ENCODE measurements around the gene DHPS.
"Not testable (repeated sequence)": the region's sequence is repeated elsewhere in the genome, so short reads cannot be mapped to it uniquely, and the experiment has no call there.

Gene DHPS

GRCh38 chr19:12689581-12690216 is 8.0 kb upstream of the DHPS start:
- H3K4me1 ChIP-seq: no peaks in the 10 kb centered on the region
- no peaks in the 10 kb centered on the region for H3K9me3 ChIP-seq
- no peak for DNase-seq
- no peaks in the 10 kb centered on the region for H3K27me3 ChIP-seq
- H3K36me3 ChIP-seq: no peaks in the 10 kb centered on the region
- no peak overlapping the region for H3K4me3 ChIP-seq (ENCODE audit: low read depth, low read length)
- TF ChIP-seq CTCF (IDR thresholded peaks at IDR 0.05; ENCODE audit: low read depth, low read length): no peak

GRCh38 chr19:12689012-12689411 is 7.3 kb upstream of the DHPS start:
- H3K4me3 ChIP-seq (ENCODE audit: low read depth, low read length): no peak overlapping the region
- no peaks in the 10 kb centered on the region for H3K36me3 ChIP-seq
- H3K27me3 ChIP-seq: no peaks in the 10 kb centered on the region
- DNase-seq: no peak
- H3K9me3 ChIP-seq: no peaks in the 10 kb centered on the region
- TF ChIP-seq CTCF (IDR thresholded peaks at IDR 0.05; ENCODE audit: low read depth, low read length): no peak
- no peaks in the 10 kb centered on the region for H3K4me1 ChIP-seq

GRCh38 chr19:12687496-12688196 is 6.0 kb upstream of the DHPS start, which contains the start of gene GNG14:
Gene GNG14, plus strand, starts transcription at chr19:12687998. Its CDS starts 51 bp downstream, at chr19:12688049.
- Histone ChIP-seq H3K9me3 (no peaks in the 10 kb centered on the region), H3K4me3 (ENCODE audit: low read depth, low read length) (no peak within 1 kb of the TSS), H3K36me3 (no peaks in the 10 kb centered on the region), H3K4me1 (no peaks in the 10 kb centered on the region), H3K27me3 (no peaks in the 10 kb centered on the region)
- no peak for DNase-seq
- no peak for TF ChIP-seq CTCF (IDR thresholded peaks at IDR 0.05; ENCODE audit: low read depth, low read length)

- no peak for DNase-seq
- Histone ChIP-seq H3K27me3 (no peaks in the 10 kb centered on the region), H3K4me3 (ENCODE audit: low read depth, low read length) (no peak overlapping the region), H3K9me3 (no peaks in the 10 kb centered on the region), H3K4me1 (no peaks in the 10 kb centered on the region), H3K36me3 (no peaks in the 10 kb centered on the region)
- no peak for TF ChIP-seq CTCF (IDR thresholded peaks at IDR 0.05; ENCODE audit: low read depth, low read length)
These were observed 4.2 kb upstream of the DHPS start for GRCh38 chr19:12685831-12686230.

GRCh38 chr19:12680034-12680433 is 1.6 kb downstream of the DHPS start:
- no peak for TF ChIP-seq CTCF (IDR thresholded peaks at IDR 0.05; ENCODE audit: low read depth, low read length)
- no peaks in the 10 kb centered on the region for H3K9me3 ChIP-seq
- peaks cover 42% of the 10 kb centered on the region for H3K36me3 ChIP-seq
- H3K4me3 ChIP-seq (ENCODE audit: low read depth, low read length): no peak overlapping the region
- no peaks in the 10 kb centered on the region for H3K27me3 ChIP-seq
- H3K4me1 ChIP-seq: no peaks in the 10 kb centered on the region
- no peak for DNase-seq

- DNase-seq; H3K9me3 ChIP-seq; H3K4me1 ChIP-seq; H3K27me3 ChIP-seq; H3K4me3 ChIP-seq (ENCODE audit: low read depth, low read length): not testable (repeated sequence)
- H3K36me3 ChIP-seq: peaks cover 57% of the 10 kb centered on the region
These were observed 3.6 kb downstream of the DHPS start for GRCh38 chr19:12678039-12678438.
